Ishikawa (cell line): ENCODE measurements around the gene ARMC3.

Experiments
- CEBPB ChIP-seq: IDR thresholded peaks from 2 replicates; pipeline ENCODE4 v1.6.1; 2012
- CREB1 ChIP-seq: IDR thresholded peaks from 2 replicates; pipeline ENCODE4 v1.6.1; 2012; ENCODE audit warnings: low read depth
- EGR1 ChIP-seq: IDR thresholded peaks from 2 replicates; pipeline ENCODE4 v1.6.1; 2012
- EP300 ChIP-seq: IDR thresholded peaks from 2 replicates; pipeline ENCODE4 v1.6.1; 2012; ENCODE audit warnings: borderline replicate concordance
- FOXM1 ChIP-seq: IDR thresholded peaks from 2 replicates; pipeline ENCODE4 v1.6.1; 2012; ENCODE audit warnings: low read depth, borderline replicate concordance
- NFIC ChIP-seq: IDR thresholded peaks from 2 replicates; pipeline ENCODE4 v1.6.1; 2012
- RAD21 ChIP-seq: IDR thresholded peaks from 2 replicates; pipeline ENCODE4 v1.6.1; 2012; ENCODE audit warnings: low read depth
- REST ChIP-seq: IDR thresholded peaks from 2 replicates; pipeline ENCODE4 v1.6.1; 2012; ENCODE audit warnings: low read depth, mild to moderate bottlenecking
- TAF1 ChIP-seq: IDR thresholded peaks from 2 replicates; pipeline ENCODE4 v1.6.1; 2012; ENCODE audit warnings: low read depth, mild to moderate bottlenecking
- TCF12 ChIP-seq: IDR thresholded peaks from 2 replicates; pipeline ENCODE4 v1.6.1; 2012; ENCODE audit warnings: low read depth
- TEAD4 ChIP-seq: IDR thresholded peaks from 2 replicates; pipeline ENCODE4 v1.6.1; 2012
- YY1 ChIP-seq: IDR thresholded peaks from 2 replicates; pipeline ENCODE4 v1.6.1; 2012; ENCODE audit warnings: low read depth
- ZBTB7A ChIP-seq: IDR thresholded peaks from 2 replicates; pipeline ENCODE4 v1.6.1; 2012; ENCODE audit warnings: low read depth
- TF ChIP-seq, protein P1 (sequence below): IDR thresholded peaks from 2 replicates; pipeline ENCODE4 v1.6.1; 2012
- TF ChIP-seq, protein P2 (sequence below): IDR thresholded peaks from 2 replicates; pipeline ENCODE4 v1.6.1; 2012

The ARMC3 gene

GRCh38 chr10:22897371-22897770 is 30.5 kb upstream of the ARMC3 start:
- TF ChIP-seq CREB1, result no peak
- no peak for TF ChIP-seq EGR1
- no peak for TF ChIP-seq FOXM1
- TF ChIP-seq, protein P1, sequence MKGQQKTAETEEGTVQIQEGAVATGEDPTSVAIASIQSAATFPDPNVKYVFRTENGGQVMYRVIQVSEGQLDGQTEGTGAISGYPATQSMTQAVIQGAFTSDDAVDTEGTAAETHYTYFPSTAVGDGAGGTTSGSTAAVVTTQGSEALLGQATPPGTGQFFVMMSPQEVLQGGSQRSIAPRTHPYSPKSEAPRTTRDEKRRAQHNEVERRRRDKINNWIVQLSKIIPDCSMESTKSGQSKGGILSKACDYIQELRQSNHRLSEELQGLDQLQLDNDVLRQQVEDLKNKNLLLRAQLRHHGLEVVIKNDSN, result no peak

- no peak for TF ChIP-seq CREB1
- TF ChIP-seq EP300, result no peak
- no peak for TF ChIP-seq EGR1
- TF ChIP-seq NFIC, result no peak
- no peak for TF ChIP-seq TEAD4
- TF ChIP-seq, protein P2, sequence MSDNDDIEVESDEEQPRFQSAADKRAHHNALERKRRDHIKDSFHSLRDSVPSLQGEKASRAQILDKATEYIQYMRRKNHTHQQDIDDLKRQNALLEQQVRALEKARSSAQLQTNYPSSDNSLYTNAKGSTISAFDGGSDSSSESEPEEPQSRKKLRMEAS, result no peak
- no peak for TF ChIP-seq TAF1
- TF ChIP-seq ZBTB7A, result no peak
- TF ChIP-seq RAD21, result no peak
- no peak for TF ChIP-seq REST
- TF ChIP-seq YY1, result no peak
- TF ChIP-seq, protein P1, result no peak
- TF ChIP-seq CEBPB, result no peak
Observed at GRCh38 chr10:22899307-22899706, 28.5 kb upstream of the ARMC3 start.

- TF ChIP-seq EP300, result no peak
- TF ChIP-seq, protein P2, result no peak
- no peak for TF ChIP-seq ZBTB7A
- no peak for TF ChIP-seq TEAD4
- TF ChIP-seq TAF1, result no peak
- TF ChIP-seq CREB1, result no peak
- TF ChIP-seq FOXM1, result no peak
Observed at GRCh38 chr10:22899775-22900174, 28.1 kb upstream of the ARMC3 start.

- TF ChIP-seq CREB1 (no peak), NFIC (no peak), YY1 (no peak), CEBPB (no peak), FOXM1 (no peak), TCF12 (no peak), EGR1 (no peak), RAD21 (no peak), ZBTB7A (no peak), REST (no peak), EP300 (no peak), TEAD4 (no peak), TAF1 (no peak)
- TF ChIP-seq, protein P1, result no peak
- TF ChIP-seq, protein P2, result no peak
Observed at GRCh38 chr10:22900841-22901601, 26.8 kb upstream of the ARMC3 start.

- no peak for TF ChIP-seq EP300
- TF ChIP-seq, protein P2, result no peak
- TF ChIP-seq YY1, result no peak
- no peak for TF ChIP-seq CREB1
- no peak for TF ChIP-seq TEAD4
Observed at GRCh38 chr10:22903694-22904093, 24.2 kb upstream of the ARMC3 start.
